Measurements from ENCODE around the gene FGF13. TPM values are rescaled to one million over a fixed set of nuclear protein-coding genes. Genes with fewer than 3 reads are reported as not detected.

The FGF13 gene
- total RNA-seq, 1 experiment from 2014 or later, result not detected

DNA sequence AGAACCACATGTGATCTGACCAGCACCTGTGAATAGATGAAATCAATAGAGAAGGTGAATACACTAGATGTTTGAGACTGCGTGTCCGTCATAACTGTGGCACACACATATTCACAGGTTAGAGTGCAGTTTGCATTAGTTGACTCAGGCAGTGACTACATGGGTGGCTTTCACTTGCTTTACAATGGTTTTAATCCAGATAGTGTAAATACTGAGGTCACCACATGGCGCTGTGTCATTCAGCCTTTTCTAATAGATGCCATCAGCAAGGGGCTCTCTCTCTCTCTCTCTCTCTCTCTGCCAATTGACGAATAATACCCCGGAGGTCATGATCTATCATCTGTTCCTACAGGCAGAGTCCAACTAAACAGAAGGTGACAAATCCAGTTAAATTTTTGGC, 30.7 kb upstream of the FGF13 start:
- no peaks in the 10 kb centered on the region for H3K36me3 ChIP-seq (ENCODE audit: control insufficient read depth, insufficient read depth, low read length)
- DNase-seq (ENCODE audit: low read depth, low spot score), result no peak
- intact Hi-C loops (cut with micrococcal nuclease; ENCODE audit: unreplicated experiment), result loop anchor here (10.0 kb wide), 1 partner anchor 617 kb away; no protein-coding TSS in a partner anchor
- H3K27ac ChIP-seq (ENCODE audit: low read length), result no peak overlapping the region
- 0 out of 2 replicates have a peak, but pooled peaks cover 2% of the 10 kb centered on the region for H3K27me3 ChIP-seq (ENCODE audit: control insufficient read depth, insufficient read depth, low read length)
- in situ Hi-C loops (cut with HindIII; ENCODE audit: low pct_unique_long_range_greater_than_20kb, low sequenced_read_pairs), result no loop called here
- no peaks in the 10 kb centered on the region for H3K4me1 ChIP-seq (ENCODE audit: control insufficient read depth, insufficient read depth, low read length)
- POLR2A ChIA-PET, result no interaction called here
- CTCF ChIA-PET, result no interaction called here
- no peak for ATAC-seq
- no peaks in the 10 kb centered on the region for H3K9me3 ChIP-seq (ENCODE audit: control insufficient read depth, insufficient read depth, low read depth, low read length)
- no peak overlapping the region for H3K4me3 ChIP-seq (ENCODE audit: low read depth in 2 of 2, low read length in 2 of 2)
- no TSS peak for BruUV-seq (replicated peaks)
- TF ChIP-seq TCF7L2 (IDR thresholded peaks at IDR 0.05; ENCODE audit: low read depth, low read length) (no peak), SIN3A (IDR thresholded peaks at IDR 0.05; ENCODE audit: borderline replicate concordance, insufficient read depth, low read depth, low read length) (no peak), POLR2AphosphoS5 (IDR thresholded peaks at IDR 0.05; ENCODE audit: low read depth, low read length) (no peak)
- TF ChIP-seq, protein P1, sequence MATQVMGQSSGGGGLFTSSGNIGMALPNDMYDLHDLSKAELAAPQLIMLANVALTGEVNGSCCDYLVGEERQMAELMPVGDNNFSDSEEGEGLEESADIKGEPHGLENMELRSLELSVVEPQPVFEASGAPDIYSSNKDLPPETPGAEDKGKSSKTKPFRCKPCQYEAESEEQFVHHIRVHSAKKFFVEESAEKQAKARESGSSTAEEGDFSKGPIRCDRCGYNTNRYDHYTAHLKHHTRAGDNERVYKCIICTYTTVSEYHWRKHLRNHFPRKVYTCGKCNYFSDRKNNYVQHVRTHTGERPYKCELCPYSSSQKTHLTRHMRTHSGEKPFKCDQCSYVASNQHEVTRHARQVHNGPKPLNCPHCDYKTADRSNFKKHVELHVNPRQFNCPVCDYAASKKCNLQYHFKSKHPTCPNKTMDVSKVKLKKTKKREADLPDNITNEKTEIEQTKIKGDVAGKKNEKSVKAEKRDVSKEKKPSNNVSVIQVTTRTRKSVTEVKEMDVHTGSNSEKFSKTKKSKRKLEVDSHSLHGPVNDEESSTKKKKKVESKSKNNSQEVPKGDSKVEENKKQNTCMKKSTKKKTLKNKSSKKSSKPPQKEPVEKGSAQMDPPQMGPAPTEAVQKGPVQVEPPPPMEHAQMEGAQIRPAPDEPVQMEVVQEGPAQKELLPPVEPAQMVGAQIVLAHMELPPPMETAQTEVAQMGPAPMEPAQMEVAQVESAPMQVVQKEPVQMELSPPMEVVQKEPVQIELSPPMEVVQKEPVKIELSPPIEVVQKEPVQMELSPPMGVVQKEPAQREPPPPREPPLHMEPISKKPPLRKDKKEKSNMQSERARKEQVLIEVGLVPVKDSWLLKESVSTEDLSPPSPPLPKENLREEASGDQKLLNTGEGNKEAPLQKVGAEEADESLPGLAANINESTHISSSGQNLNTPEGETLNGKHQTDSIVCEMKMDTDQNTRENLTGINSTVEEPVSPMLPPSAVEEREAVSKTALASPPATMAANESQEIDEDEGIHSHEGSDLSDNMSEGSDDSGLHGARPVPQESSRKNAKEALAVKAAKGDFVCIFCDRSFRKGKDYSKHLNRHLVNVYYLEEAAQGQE (IDR thresholded peaks at IDR 0.05; ENCODE audit: insufficient read depth in 1 of 2, low read depth in 2 of 2, low read length in 1 of 2), result no peak
- TF ChIP-seq, protein P2, sequence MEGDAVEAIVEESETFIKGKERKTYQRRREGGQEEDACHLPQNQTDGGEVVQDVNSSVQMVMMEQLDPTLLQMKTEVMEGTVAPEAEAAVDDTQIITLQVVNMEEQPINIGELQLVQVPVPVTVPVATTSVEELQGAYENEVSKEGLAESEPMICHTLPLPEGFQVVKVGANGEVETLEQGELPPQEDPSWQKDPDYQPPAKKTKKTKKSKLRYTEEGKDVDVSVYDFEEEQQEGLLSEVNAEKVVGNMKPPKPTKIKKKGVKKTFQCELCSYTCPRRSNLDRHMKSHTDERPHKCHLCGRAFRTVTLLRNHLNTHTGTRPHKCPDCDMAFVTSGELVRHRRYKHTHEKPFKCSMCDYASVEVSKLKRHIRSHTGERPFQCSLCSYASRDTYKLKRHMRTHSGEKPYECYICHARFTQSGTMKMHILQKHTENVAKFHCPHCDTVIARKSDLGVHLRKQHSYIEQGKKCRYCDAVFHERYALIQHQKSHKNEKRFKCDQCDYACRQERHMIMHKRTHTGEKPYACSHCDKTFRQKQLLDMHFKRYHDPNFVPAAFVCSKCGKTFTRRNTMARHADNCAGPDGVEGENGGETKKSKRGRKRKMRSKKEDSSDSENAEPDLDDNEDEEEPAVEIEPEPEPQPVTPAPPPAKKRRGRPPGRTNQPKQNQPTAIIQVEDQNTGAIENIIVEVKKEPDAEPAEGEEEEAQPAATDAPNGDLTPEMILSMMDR (IDR thresholded peaks at IDR 0.05), result no peak

DNA sequence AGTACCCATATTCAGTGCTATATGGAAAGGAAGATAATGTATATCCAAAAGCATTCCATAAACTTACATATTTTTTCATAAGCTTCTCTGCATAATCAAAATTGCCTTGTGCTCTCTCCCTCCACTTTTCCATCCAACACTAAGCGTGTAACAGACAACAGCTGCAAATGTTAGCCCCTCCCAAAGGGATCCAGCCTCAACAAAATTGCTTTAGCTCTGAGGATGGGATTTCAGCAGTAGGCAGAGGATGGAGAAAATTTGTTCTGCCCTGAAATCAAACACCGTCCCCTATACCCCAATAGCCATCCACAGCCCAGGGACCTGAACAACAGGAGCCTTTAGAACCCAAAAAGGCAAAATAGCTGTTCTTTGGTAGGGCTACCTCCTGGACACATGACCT, 28.8 kb upstream of the FGF13 start:
- H3K4me3 ChIP-seq (ENCODE audit: low read depth in 2 of 2, low read length in 2 of 2), result no peak overlapping the region
- H3K9me3 ChIP-seq (ENCODE audit: control insufficient read depth, insufficient read depth, low read depth, low read length), result no peaks in the 10 kb centered on the region
- no peaks in the 10 kb centered on the region for H3K4me1 ChIP-seq (ENCODE audit: control insufficient read depth, insufficient read depth, low read length)
- ATAC-seq (no peak), DNase-seq (ENCODE audit: low read depth, low spot score) (no peak)
- POLR2A ChIA-PET, result no interaction called here
- intact Hi-C loops (cut with micrococcal nuclease; ENCODE audit: unreplicated experiment), result loop anchor here (10.0 kb wide), 1 partner anchor 616 kb away; no protein-coding TSS in a partner anchor
- 0 out of 2 replicates have a peak, but pooled peaks cover 2% of the 10 kb centered on the region for H3K27me3 ChIP-seq (ENCODE audit: control insufficient read depth, insufficient read depth, low read length)
- no TSS peak for BruUV-seq (replicated peaks)
- TF ChIP-seq, protein P1 (IDR thresholded peaks at IDR 0.05; ENCODE audit: insufficient read depth in 1 of 2, low read depth in 2 of 2, low read length in 1 of 2), result no peak
- TF ChIP-seq SIN3A (IDR thresholded peaks at IDR 0.05; ENCODE audit: borderline replicate concordance, insufficient read depth, low read depth, low read length) (no peak), TCF7L2 (IDR thresholded peaks at IDR 0.05; ENCODE audit: low read depth, low read length) (no peak), POLR2AphosphoS5 (IDR thresholded peaks at IDR 0.05; ENCODE audit: low read depth, low read length) (no peak)
- CTCF ChIA-PET, result no interaction called here
- no peaks in the 10 kb centered on the region for H3K36me3 ChIP-seq (ENCODE audit: control insufficient read depth, insufficient read depth, low read length)
- H3K27ac ChIP-seq (ENCODE audit: low read length), result no peak overlapping the region
- in situ Hi-C loops (cut with HindIII; ENCODE audit: low pct_unique_long_range_greater_than_20kb, low sequenced_read_pairs), result no loop called here
